Germinal center (tissue), 1 donor: ENCODE data around the gene DGKH.
"Not testable (repeated sequence)": the region's sequence is repeated elsewhere in the genome, so short reads cannot be mapped to it uniquely, and the experiment has no call there.

Source experiments
- DNase-seq: peaks from one replicate; pipeline ENCODE4 v3.0.0; 2012; ENCODE audit warnings: mixed read lengths, low spot score

Gene DGKH

DNA sequence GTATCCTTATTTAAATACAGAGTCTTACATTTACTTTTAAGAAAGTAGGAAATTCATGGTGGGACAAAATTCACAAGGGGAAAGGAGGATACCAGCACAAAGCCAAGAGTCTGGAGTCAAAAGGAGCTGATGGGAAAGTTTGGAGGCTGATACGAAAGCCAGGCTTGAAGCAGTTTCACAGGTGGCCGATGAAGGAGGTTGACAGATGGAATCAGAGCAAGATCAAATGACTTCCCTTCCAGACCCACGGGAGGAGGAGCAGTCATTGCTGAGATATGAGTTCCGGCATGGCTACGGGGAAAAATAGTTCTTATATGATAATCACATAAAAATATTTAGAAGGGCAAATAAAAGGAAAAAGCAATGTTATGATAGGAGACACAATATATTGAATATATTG lies 65.0 kb downstream of the DGKH start:
- DNase-seq = no peak

DNA sequence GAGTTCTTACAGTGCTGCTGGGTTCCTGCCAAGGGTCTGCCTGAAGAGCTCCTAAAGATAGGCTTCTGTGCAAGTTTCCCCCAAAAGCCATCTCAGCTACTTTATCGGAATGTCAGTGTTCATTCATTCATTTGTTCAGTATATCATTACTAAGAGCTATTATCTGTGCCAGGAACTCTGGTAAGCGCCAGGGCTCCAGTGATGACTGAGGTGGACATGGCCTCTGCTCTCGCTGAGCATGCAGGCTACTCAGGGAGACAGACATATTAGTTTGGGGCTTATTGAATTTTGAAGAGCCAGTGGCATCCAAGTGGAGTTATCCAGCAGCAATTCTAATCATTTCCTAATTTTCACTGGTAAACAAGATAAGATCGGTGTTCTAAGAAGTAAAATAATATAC lies 65.8 kb downstream of the DGKH start:
- DNase-seq = no peak

DNA sequence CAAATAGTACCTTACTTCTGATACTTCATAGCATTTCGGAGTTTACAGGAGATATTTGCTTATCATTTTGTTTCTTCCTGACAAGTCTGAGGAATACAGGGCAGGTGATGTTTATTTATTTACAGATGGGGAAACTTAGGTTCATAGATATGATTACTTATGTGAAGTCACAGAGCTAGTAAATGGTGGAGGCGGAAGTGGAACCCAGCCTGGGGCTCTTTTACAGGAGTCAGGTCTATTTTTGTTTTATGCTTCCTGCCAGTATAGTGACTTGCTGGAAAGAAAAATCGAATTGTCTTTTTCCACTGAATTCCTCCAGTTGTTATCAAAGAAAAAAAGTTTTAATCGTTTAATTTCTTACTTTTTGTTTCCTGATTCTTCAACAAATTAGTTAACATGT lies 66.5 kb downstream of the DGKH start:
- no peak for DNase-seq

DNA sequence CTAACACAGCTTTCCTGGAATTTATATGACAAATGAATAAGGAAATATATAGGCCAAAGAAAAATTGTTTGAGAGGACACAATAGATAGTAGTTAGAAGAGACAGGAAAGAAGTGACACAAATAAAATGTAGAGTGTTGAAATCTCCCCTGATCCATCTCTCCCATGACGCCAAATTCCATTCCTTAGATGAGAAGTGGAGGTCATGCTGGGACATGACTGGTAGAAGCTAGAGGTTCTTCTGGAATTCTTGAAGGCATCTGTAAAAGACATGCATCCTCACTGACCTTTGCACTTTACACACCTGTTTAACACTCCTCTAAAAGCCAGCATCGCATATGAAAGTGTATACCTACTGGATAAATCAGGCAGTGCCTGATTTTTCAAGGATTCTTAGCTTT lies 67.8 kb downstream of the DGKH start:
- no peak for DNase-seq

DNA sequence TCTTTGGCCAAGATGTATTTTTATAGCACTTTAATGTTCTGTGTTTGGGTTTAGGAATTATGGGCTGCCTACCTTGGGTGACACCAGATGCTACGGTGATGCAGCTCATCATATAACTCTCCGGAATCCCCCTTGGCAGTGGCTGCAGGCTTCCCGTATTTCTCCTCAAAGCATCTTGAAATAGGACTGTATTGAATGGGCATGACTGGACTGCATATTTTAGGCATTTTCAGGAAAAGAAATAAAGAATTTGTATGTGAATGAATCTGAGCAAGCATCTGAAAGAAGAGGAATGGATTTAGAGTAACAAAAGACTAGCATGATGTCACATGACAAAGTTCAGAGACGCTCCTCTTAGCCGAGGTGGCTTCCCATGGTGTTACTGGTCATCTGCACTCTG lies 70.6 kb downstream of the DGKH start:
- no peak for DNase-seq

DNA sequence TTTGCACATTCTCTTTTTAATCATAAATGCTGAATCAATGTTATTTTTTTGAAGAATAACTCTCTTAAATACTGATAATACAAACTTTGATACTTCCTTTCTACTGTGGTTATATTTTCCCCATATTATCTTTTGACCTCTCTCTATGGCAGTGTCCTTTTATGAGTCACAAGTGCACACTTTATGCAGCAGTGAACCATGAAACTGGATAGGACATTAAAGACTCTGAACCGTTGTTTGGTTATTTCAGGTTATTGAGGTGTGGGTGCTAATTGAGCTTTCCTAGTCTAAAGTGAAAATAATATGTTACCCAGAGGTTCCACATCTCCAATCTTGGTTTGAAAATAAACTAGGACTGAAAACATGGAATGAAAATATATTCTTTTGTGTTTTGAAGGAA lies 71.4 kb downstream of the DGKH start:
- no peak for DNase-seq

DNA sequence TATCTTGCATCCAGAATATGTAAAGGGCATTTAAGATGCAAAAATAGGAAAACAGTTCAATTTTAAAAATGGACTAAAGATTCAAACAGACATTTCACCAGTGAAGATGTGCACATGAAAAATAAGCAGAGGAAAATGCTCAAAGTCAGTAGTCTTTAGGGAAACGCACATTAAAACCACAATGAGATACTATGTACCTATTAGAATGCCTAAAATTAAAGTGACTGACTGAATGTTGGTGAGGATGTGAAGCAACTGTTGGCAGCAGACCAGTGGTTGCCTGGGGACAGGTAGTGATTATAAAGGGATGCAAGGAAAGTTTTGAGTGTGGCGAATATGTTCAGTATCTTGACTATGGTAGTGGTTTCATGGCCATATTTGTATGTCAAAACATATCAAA lies 75.2 kb downstream of the DGKH start:
- DNase-seq = no peak

DNA sequence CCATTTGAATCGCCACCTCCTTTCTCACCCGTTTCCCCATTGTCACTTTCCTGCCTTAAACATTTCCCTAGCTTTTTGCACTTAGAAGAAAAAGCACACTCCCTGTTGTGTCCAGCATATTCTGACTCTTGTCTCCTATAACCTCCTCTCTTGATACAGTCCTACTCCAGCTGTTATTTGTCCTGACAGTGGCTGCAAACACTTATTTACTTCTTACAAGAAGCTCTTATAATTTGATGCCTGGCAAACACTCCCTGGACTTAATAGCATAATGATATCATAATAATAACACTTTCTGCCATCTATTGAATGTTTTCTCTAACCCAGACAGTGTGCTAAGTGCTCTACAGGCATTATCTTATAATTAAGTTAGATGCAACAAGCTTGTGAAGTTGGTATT lies 76.6 kb downstream of the DGKH start:
- DNase-seq = no peak

DNA sequence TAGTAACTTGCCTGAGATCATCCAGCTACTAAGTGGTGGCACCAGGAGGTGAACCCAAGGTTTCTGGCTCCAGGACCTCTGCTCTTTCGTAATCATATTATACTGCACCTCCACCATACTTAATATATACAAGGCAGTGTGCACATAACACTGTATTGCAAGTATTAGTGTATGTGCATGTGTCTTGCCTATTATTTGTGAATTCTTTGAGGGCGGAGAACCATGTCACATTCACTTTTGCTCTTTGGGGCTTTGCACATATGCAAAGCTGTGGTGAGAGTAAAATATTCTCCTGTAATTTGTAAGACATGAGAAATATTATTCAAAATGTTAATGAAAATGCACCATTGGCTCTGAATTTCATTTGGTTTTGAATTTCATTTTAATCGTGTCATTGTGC lies 78.6 kb downstream of the DGKH start:
- DNase-seq = no peak

DNA sequence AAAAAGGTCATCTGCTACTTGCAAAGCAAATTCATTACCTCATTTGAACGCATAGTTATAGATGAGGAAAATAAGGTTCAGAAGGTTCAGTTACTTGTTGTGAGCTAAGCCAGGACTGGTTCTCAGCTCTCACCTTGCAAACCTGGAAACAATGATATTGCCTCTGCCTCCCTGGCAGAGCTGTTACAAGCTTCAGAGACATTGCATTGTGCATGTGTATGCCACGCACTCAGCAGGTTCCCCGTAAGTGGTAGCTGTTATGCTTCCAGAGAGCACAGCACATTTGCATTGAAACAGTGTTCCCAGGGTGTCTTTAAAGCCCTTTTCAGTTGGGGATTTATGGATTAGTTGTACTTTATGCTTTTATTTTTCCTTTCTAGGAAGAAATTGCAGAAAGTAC lies 80.6 kb downstream of the DGKH start:
- DNase-seq = no peak

DNA sequence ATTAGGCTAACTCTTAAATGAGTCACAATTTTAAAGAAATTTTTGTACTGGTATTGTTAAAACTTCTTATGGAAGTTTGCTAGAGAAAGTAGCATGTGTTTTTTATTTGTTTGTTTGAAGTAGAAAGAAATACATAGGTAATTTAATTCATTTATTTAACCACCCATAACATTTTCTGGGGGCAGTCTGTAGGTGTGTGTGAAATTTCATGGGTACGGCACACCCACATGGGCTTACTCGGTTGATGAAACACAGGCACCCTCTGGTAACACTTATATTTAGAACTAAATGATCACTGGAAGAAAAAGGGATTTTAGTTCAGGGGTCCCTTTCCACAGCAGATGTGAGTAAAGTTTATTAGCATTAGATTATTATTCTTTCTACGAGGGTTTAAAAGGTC lies 88.1 kb downstream of the DGKH start:
- DNase-seq = no peak

DNA sequence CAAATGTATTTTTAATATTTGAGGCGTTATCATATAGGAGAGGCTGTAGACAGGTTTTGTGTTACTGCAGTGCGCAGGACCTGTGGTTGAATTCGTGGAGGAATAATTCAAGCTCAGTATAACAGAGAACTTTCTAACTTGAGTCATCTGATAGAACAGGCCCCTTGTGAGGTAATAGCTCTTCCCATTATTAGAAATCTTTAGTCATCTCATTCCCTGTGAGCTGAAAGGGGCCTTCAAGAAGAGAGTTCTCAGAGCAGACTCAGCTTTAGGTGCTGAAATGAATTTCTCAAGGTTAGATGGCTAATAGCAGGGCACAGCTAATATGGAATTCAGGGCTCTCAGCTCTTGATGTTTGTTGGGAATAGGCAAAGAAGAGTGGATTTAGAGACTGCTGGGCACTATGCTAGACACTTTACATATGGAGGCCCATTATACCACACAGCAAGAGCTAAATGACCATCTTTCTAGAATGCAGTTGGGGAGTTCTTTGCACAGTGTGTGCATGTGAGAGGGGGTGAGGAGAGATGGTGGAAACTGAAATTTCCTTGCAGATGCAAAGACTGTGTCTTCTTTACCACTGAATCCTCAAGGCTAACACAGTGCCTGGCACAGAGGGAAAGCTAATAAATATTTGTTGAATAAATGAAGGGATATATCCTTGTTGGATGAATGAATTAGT lies 89.5 kb downstream of the DGKH start:
- no peak for DNase-seq

DNA sequence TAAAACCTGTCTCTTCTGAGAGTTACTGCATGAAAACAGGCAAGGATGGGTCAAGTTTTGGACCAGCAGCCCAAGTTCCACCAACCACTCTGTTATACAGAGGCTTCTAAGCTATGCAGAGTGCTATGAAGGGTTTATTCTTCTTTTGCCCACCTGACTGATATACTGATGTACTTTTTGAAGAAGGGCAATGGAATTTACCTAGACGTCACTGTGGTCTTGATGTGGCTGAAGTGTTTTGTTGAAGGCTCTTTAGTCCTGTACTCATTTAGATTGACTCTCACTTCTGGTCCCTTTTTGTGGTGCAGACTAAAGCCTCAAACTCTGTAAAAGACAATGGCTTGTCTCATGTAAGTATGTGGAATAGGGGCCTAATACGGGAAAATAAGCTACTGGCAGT lies 92.0 kb downstream of the DGKH start:
- DNase-seq = no peak

DNA sequence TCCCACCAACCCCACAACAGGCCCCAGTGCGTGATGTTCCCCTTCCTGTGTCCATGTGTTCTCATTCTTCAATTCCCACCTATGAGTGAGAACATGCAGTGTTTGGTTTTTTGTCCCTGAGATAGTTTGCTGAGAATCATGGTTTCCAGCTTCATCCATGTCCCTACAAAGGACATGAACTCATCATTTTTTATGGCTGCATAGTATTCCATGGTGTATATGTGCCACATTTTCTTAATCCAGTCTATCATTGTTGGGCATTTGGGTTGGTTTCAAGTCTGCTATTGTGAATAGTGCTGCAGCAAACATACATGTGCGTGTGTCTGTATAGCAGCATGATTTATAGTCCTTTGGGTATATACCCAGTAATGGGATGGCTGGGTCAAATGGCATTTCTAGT lies 92.6 kb downstream of the DGKH start:
- not testable (repeated sequence) for DNase-seq

DNA sequence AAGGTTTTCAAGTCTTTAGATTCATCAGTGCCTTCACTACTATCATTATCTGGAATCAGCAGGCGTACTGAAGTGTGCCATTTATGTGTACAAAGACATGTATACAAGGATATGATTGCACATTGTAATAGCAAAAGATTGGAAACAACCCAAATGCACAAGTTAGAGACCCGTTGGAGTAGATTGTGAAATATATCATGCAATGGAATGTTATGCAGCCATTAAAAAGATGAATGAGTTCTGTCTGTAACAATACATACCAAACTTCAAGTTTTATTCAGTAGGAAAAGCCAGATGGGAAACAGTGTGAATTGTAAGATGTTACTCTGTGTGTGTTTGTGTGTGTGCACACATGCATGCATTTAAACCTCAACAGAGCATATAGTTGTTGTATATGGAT lies 97.9 kb downstream of the DGKH start:
- no peak for DNase-seq

DNA sequence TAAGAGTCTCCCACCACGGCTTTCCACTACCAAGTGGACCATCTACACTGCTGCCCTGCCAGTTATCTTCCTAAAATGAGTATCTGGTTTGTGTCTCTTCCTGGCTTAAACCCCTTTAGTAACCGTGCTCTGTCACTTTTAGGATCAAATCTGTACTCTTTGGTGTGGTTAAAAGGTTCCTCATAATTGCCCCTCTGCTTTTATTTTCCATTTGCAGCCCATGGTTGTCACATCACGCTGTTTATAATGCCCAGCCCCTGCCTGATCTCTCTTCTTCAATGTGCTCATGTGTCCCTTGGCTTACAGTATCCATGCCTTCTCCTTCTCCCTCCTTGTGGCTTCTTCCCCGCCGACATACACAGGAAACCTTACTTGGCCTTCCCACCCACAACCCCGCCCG lies 100.1 kb downstream of the DGKH start:
- no peak for DNase-seq

DNA sequence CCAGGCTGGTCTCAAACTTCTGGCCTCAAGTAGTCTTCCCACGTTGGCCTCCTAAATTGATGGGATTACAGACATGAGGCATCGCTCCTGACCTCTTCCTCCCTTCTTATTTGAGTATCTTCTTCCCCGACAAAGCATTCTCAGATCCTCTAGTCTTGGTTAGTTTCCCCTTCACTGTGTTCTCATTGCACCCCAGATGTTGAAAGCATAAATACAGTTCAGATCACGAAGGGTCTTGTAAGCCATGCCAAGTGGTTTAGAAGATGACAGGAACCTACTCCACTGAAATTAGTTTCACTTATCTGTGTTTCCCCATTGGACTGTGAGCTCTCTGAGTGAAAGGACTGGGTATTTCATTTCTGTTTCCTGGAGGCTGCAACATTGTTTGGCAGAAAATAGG lies 100.7 kb downstream of the DGKH start:
- no peak for DNase-seq

DNA sequence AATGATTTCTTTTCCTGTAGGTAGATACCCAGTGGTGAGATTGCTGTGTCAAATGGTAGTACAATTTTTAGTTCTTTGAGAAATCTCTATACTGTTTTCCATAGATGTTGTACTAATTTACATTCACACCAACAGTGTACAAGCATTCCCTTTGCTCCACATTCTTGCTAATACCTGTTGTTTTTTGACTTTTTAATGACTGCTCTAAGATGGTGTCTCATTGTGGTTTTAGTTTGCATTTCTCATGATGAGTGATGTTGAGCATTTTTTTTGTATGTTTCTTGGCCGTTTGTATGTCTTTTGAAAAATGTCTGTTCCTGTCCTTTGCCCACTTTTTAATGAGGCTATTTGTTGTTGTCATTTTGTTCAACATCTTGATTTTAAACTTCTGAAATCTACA lies 103.3 kb downstream of the DGKH start:
- DNase-seq = no peak

DNA sequence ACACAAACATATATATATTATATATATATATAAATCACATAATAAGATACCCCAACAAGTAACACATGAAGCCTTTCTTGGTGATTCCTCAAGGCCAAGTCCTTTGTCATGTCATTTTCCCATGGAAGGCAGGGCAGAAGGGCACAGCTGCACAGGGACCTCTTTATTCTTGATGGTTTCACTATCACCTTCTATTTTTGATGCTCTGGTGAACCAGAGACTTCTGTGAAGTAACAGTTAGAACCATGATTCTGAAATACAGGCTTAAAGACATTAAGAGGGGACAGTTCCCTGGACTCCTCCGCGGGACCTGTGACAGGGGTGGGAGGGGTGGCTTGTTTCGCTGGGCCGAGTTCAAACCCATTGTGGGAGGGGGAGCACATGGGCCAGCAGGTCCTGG lies 104.0 kb downstream of the DGKH start:
- no peak for DNase-seq

DNA sequence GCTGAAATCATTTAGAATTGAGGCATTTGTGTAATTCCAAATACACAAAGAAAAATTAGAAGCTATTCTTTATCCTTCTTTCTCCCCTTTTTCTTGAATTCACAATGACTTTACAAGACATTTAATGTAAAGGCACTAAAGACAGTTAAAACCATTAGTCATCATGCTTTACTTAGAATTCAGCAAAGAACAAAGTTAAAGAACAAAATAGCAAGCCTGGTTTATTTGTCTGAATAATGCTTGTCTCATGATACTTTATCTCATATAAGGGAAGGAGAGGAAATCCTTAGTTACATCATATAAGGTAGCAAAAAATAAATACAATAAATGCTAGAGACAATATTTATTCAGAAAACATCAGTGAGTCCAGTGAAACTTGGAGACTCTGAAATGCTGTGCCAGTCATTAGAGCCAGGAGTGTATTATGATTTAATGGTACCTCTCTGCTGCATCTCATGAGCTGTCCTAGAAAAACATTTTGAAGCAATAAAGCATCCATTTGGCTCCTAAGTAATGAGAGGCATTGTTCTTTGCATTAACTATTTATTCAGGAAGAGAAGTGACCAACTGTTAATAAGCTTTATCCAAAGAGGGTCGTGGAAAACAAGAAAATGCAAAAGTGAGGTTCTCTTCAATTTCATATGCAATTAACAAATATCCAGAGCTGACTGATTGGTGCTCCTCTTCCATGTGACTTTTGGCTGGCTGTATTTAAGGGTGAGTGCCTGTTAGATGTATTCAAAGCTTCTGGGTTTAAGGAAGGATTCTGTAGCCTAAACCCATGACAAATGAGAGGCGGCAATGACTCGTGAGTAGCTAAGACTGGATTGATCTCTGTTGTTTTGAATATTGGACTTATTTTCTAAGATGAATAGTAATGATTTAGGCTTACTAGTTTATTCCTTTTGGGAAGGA lies 105.0 kb downstream of the DGKH start:
- DNase-seq = no peak

DNA sequence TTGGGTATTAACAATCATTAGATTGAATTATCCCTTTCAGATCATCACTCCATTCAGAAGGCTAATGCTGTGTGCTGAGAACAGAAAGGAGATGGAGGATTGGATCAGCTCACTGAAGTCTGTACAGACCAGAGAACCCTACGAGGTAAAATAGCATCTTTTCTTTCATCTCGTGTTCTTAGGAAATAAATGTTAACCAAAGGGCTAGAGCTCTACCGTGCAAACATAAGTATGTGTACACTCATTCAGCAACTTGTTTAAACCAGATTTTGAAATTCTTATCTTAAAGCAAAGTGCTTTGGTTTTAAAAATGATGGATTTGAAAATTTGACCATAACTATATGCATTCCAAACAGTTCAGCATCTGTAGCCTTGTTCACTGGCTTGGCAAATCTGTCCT lies 106.8 kb downstream of the DGKH start:
- no peak for DNase-seq

DNA sequence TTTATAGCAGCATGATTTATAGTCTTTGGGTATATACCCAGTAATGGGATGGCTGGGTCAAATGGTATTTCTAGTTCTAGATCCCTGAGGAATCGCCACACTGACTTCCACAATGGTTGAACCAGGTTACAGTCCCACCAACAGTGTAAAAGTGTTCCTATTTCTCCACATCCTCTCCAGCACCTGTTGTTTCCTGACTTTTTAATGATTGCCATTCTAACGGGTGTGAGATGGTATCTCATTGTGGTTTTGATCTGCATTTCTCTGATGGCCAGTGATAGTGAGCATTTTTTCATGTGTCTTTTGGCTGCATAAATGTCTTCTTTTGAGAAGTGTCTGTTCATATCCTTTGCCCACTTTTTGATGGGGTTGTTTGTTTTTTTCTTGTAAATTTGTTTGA lies 114.9 kb downstream of the DGKH start:
- not testable (repeated sequence) for DNase-seq

DNA sequence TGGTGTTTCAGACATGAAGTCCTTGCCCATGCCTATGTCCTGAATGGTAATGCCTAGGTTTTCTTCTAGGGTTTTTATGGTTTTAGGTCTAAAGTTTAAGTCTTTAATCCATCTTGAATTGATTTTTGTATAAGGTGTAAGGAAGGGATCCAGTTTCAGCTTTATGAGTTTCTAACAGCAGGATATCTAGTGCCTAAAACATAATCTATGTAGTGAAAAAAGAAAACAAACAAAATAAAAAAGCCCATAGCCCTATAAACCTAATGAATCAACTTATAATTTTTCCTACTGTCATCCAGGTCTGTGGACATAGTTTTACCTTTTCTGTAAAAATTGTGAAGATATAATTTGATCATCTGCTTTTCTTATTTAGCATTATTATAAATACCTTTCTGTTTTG lies 115.5 kb downstream of the DGKH start:
- not testable (repeated sequence) for DNase-seq
